SK-N-SH (cell line): ENCODE data around the gene NOP53. TPM values are rescaled to one million over a fixed set of nuclear protein-coding genes. Genes with fewer than 3 reads are reported as not detected.

ENCODE experiments used
- CTCF ChIA-PET: fragments of 300-600, 350-600 bp; formaldehyde crosslinking; extraction: SDS; loops from one replicate; lab custom pipeline; 2021; lab: Yijun Ruan, JAX
- POLR2A ChIA-PET: fragments of 350-600 bp; sonication (Branson Sonifier 250); formaldehyde crosslinking; extraction: SDS; loops from one replicate; lab custom pipeline; 2020; ENCODE audit warnings: antibody characterized with exemption, inconsistent platforms; lab: Yijun Ruan, JAX
- DNase-seq: peaks from one replicate; pipeline ENCODE4 v3.0.0; 2012
- H2AFZ ChIP-seq: fragments of 200-600 bp; sonication (generic); 2 replicates; pipeline ENCODE4 v1.8.1; 2016; ENCODE audit warnings: antibody characterized with exemption, mild to moderate bottlenecking, low read depth
- H3F3A ChIP-seq: fragments of 200-600 bp; sonication (generic); replicated peaks from 2 replicates; pipeline ENCODE3; 2016; ENCODE audit warnings: antibody characterized with exemption, mild to moderate bottlenecking; ENCODE audit not compliant: insufficient read depth
- H3K27ac ChIP-seq, 2 experiments: fragments of 200-500 bp in 1 of 2; fragments of 200-600 bp in 1 of 2; sonication (Bioruptor generic) in 1 of 2; sonication (generic), shearing (Covaris generic) in 1 of 2; 2 replicates each; pipeline versions ENCODE4 v1.5.1 to v1.6.1; 2014 to 2016; ENCODE audit warnings: low read depth in 2 of 2, inconsistent platforms in 1 of 2, low read length in 1 of 2, mild to moderate bottlenecking in 1 of 2, mixed read lengths in 1 of 2
- H3K27me3 ChIP-seq: fragments of 200-600 bp; sonication (generic), shearing (Covaris generic); 2 replicates; pipeline ENCODE4 v1.6.1; 2016; ENCODE audit warnings: mixed run types; ENCODE audit not compliant: insufficient read depth
- H3K36me3 ChIP-seq, 2 experiments: fragments of 200-500 bp in 1 of 2; fragments of 200-600 bp in 1 of 2; sonication (Bioruptor generic) in 1 of 2; sonication (generic) in 1 of 2; replicated peaks in 1 of 2; 2 replicates each; pipeline versions ENCODE3 to v1.5.1; 2014 to 2016; ENCODE audit warnings: low read length in 1 of 2, mild to moderate bottlenecking in 1 of 2; ENCODE audit not compliant: insufficient read depth in 2 of 2, control insufficient read depth in 1 of 2
- H3K4me1 ChIP-seq, 2 experiments: fragments of 200-500 bp in 1 of 2; fragments of 200-600 bp in 1 of 2; sonication (Bioruptor generic) in 1 of 2; sonication (generic), shearing (Covaris generic) in 1 of 2; 2 replicates each; pipeline versions ENCODE4 v1.5.1 to v1.6.1; 2014 to 2016; ENCODE audit warnings: low read depth in 1 of 2, low read length in 1 of 2, mixed run types in 1 of 2; ENCODE audit not compliant: insufficient read depth in 2 of 2, control insufficient read depth in 1 of 2
- H3K4me2 ChIP-seq: fragments of 200-600 bp; sonication (generic), shearing (Covaris generic); 2 replicates; pipeline ENCODE4 v1.6.1; 2017; ENCODE audit warnings: mixed run types
- H3K4me3 ChIP-seq, 2 experiments: fragments of 200-500 bp in 1 of 2; fragments of 200-600 bp in 1 of 2; sonication (Bioruptor generic) in 1 of 2; sonication (generic), shearing (Covaris generic) in 1 of 2; 2 replicates each; pipeline versions ENCODE4 v1.5.1 to v1.8.1; 2014 to 2016; ENCODE audit warnings: low read depth in 2 of 2, inconsistent platforms in 1 of 2, low read length in 1 of 2, mild to moderate bottlenecking in 1 of 2, mixed read lengths in 1 of 2, moderate library complexity in 1 of 2
- H3K79me2 ChIP-seq: fragments of 200-600 bp; sonication (generic); 2 replicates; pipeline ENCODE4 v1.8.1; 2017; ENCODE audit warnings: mild to moderate bottlenecking; ENCODE audit not compliant: insufficient read depth
- H3K9ac ChIP-seq: fragments of 200-600 bp; sonication (generic); 2 replicates; pipeline ENCODE4 v1.6.1; 2017; ENCODE audit warnings: mixed run types
- H3K9me2 ChIP-seq: fragments of 200-600 bp; sonication (generic); 2 replicates; pipeline ENCODE4 v1.6.1; 2017; ENCODE audit warnings: mixed run types
- H3K9me3 ChIP-seq: fragments of 200-600 bp; sonication (generic); 2 replicates; pipeline ENCODE4 v1.6.1; 2017; ENCODE audit warnings: mixed run types, mild to moderate bottlenecking, moderate library complexity
- H4K20me1 ChIP-seq: fragments of 200-600 bp; sonication (generic); 2 replicates; pipeline ENCODE4 v1.6.1; 2017; ENCODE audit warnings: mild to moderate bottlenecking, mixed run types; ENCODE audit not compliant: insufficient read depth
- EP300 ChIP-seq, 2 experiments: IDR thresholded peaks; 2 replicates each; pipeline versions ENCODE4 v1.4.0 to v1.6.1; 2012; ENCODE audit warnings: borderline replicate concordance in 1 of 2, low read depth in 1 of 2, low read length in 1 of 2
- FOSL2 ChIP-seq: IDR thresholded peaks from 2 replicates; pipeline ENCODE4 v1.4.0; 2012; ENCODE audit warnings: low read depth, mild to moderate bottlenecking, moderate library complexity, borderline replicate concordance
- FOXJ3 ChIP-seq: sonication (generic); formaldehyde crosslinking; IDR thresholded peaks from 2 replicates; pipeline ENCODE4 v1.5.1; 2020; ENCODE audit warnings: mild to moderate bottlenecking, missing genetic modification reagents
- FOXM1 ChIP-seq: IDR thresholded peaks from 2 replicates; pipeline ENCODE4 v1.4.0; 2012; ENCODE audit warnings: low read depth, mild to moderate bottlenecking
- GABPA ChIP-seq: IDR thresholded peaks from 2 replicates; pipeline ENCODE4 v1.4.0; 2012; ENCODE audit warnings: low read depth, mild to moderate bottlenecking
- JUND ChIP-seq: IDR thresholded peaks from 2 replicates; pipeline ENCODE4 v1.4.0; 2012
- MAX ChIP-seq: IDR thresholded peaks from 2 replicates; pipeline ENCODE4 v1.4.0; 2012; ENCODE audit warnings: low read depth
- MEF2A ChIP-seq: IDR thresholded peaks from 2 replicates; pipeline ENCODE4 v1.4.0; 2012; ENCODE audit warnings: low read depth, borderline replicate concordance
- NFIC ChIP-seq: IDR thresholded peaks from 2 replicates; pipeline ENCODE4 v1.4.0; 2012; ENCODE audit warnings: borderline replicate concordance
- NRF1 ChIP-seq: IDR thresholded peaks from 2 replicates; pipeline ENCODE4 v1.6.1; 2012; ENCODE audit warnings: low read depth, mild to moderate bottlenecking, low read length
- RXRA ChIP-seq: IDR thresholded peaks from 2 replicates; pipeline ENCODE4 v1.4.0; 2012; ENCODE audit warnings: low read depth, mild to moderate bottlenecking, borderline replicate concordance
- SIN3A ChIP-seq: IDR thresholded peaks from 2 replicates; pipeline ENCODE4 v1.6.1; 2012; ENCODE audit warnings: low read depth, mild to moderate bottlenecking, low read length, moderate library complexity, borderline replicate concordance
- TAF1 ChIP-seq: IDR thresholded peaks from 2 replicates; pipeline ENCODE4 v1.6.1; 2012; ENCODE audit warnings: low read depth, mild to moderate bottlenecking, low read length, moderate library complexity, borderline replicate concordance
- TCF12 ChIP-seq: IDR thresholded peaks from 2 replicates; pipeline ENCODE4 v1.4.0; 2012
- USF1 ChIP-seq: IDR thresholded peaks from 2 replicates; pipeline ENCODE4 v1.4.0; 2012; ENCODE audit warnings: low read depth, borderline replicate concordance
- YY1 ChIP-seq: IDR thresholded peaks from 2 replicates; pipeline ENCODE4 v1.4.0; 2012; ENCODE audit warnings: low read depth, mild to moderate bottlenecking
- WGBS: methylation state at CpG from one replicate; pipeline ENCODE4 v1.1.6; 2017; ENCODE audit warnings: low lambda C conversion rate; 5-methylcytosine and 5-hydroxymethylcytosine counted together
- polyA plus RNA-seq, 3 experiments: library from polyadenylated mRNA; depleted of rRNA; stranded (reverse); fragments of >200 nt; gene quantifications; 2 replicates each; pipeline ENCODE4 v1.2.3, GENCODE V29; 2012
- TF ChIP-seq, protein P1 (sequence below): fragments of 200-600 bp; sonication (generic); IDR thresholded peaks from 2 replicates; pipeline ENCODE4 v1.6.1; 2017; ENCODE audit warnings: antibody characterized with exemption, mild to moderate bottlenecking, moderate library complexity
- TF ChIP-seq, protein P2 (sequence below): IDR thresholded peaks from 2 replicates; pipeline ENCODE4; 2012
- TF ChIP-seq, protein P3 (sequence below): IDR thresholded peaks from 2 replicates; pipeline ENCODE4 v1.4.0; 2012; ENCODE audit warnings: low read depth, borderline replicate concordance

Gene NOP53
- polyA plus RNA-seq, 1 of the 3 experiments (the other 2 are of a cell fraction) = 275 TPM

DNA sequence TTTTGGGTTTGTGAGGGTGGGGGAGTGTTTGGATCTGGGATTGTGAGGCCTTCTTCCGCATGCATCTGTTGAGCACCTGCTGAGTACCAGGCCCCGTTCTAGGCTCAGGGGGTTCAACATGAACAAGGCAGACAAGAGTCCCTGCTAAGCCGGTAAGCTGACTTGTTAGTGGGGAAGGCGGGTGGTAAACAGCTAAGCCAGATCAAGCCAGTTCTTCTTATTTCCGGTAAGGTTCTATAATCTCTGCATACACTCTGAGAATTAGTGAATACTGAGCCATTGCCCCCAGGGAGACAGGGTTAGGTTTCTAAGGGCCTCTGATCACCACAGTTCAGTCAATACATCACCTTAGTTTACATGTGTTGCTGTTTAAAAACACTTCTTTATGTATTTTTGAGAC lies 42.0 kb upstream of the NOP53 start:
- H4K20me1 ChIP-seq = 0 out of 2 replicates have a peak, but pooled peaks cover 6% of the 10 kb centered on the region
- H3K9me2 ChIP-seq = no peaks in the 10 kb centered on the region
- no peaks in the 10 kb centered on the region for H3K27me3 ChIP-seq
- no peak overlapping the region for H3K4me2 ChIP-seq
- no peak overlapping the region for H2AFZ ChIP-seq
- no peak overlapping the region for H3K27ac ChIP-seq
- H3K9ac ChIP-seq = no peak overlapping the region
- peaks cover 10% of the 10 kb centered on the region for H3F3A ChIP-seq
- POLR2A ChIA-PET = interaction anchor here (0.6 kb wide), 1 partner anchor 274 kb away, joined by 3 read pairs; no protein-coding TSS in a partner anchor
- H3K4me3 ChIP-seq = no peak overlapping the region
- DNase-seq = no peak
- 95% methylated on average over 5 of the region's 5 CpGs for WGBS
- H3K36me3 ChIP-seq = peaks cover 16 to 22% of the 10 kb centered on the region in 2 experiments
- H3K9me3 ChIP-seq = no peaks in the 10 kb centered on the region
- no peaks in the 10 kb centered on the region; a peak in 1 of 4 replicates for H3K4me1 ChIP-seq
- no peaks in the 10 kb centered on the region for H3K79me2 ChIP-seq
- TF ChIP-seq YY1 (no peak), MAX (no peak), GABPA (no peak)
- CTCF ChIA-PET = interaction anchor here (0.6 to 23.1 kb wide), 5 partner anchors 11 to 267 kb away, joined by 3 to 475 read pairs (median 8); partner anchors contain the start of genes EHD2 and NOP53

GRCh38 chr19:47704024-47704423 lies 41.3 kb upstream of the NOP53 start:
- Histone ChIP-seq H4K20me1 (0 out of 2 replicates have a peak, but pooled peaks cover 3% of the 10 kb centered on the region), H2AFZ (no peak overlapping the region), H3K79me2 (no peaks in the 10 kb centered on the region), H3K9me3 (no peaks in the 10 kb centered on the region), H3K27me3 (no peaks in the 10 kb centered on the region), H3F3A (peaks cover 10% of the 10 kb centered on the region), H3K36me3 (peaks cover 10 to 22% of the 10 kb centered on the region in 2 experiments), H3K4me3 (no peak overlapping the region), H3K4me2 (no peak overlapping the region), H3K4me1 (no peaks in the 10 kb centered on the region; a peak in 1 of 4 replicates), H3K27ac (no peak overlapping the region), H3K9ac (no peak overlapping the region), H3K9me2 (no peaks in the 10 kb centered on the region)
- DNase-seq = no peak
- ChIA-PET CTCF (interaction anchor here (1.0 to 23.1 kb wide), 5 partner anchors 10 to 270 kb away, joined by 3 to 475 read pairs (median 46); partner anchors contain the start of genes EHD2 and NOP53), POLR2A (no interaction called here)
- TF ChIP-seq SIN3A = no peak
- TF ChIP-seq GABPA = no peak
- TF ChIP-seq, protein P1, sequence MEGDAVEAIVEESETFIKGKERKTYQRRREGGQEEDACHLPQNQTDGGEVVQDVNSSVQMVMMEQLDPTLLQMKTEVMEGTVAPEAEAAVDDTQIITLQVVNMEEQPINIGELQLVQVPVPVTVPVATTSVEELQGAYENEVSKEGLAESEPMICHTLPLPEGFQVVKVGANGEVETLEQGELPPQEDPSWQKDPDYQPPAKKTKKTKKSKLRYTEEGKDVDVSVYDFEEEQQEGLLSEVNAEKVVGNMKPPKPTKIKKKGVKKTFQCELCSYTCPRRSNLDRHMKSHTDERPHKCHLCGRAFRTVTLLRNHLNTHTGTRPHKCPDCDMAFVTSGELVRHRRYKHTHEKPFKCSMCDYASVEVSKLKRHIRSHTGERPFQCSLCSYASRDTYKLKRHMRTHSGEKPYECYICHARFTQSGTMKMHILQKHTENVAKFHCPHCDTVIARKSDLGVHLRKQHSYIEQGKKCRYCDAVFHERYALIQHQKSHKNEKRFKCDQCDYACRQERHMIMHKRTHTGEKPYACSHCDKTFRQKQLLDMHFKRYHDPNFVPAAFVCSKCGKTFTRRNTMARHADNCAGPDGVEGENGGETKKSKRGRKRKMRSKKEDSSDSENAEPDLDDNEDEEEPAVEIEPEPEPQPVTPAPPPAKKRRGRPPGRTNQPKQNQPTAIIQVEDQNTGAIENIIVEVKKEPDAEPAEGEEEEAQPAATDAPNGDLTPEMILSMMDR = no peak
- no peak for TF ChIP-seq TAF1
- TF ChIP-seq EP300 (IDR thresholded peaks at IDR 0.05; ENCODE audit: borderline replicate concordance in 1 of 2, low read depth in 1 of 2, low read length in 1 of 2) = no peak
- no peak for TF ChIP-seq FOXM1
- TF ChIP-seq NRF1 = no peak
- no peak for TF ChIP-seq RXRA
- no peak for TF ChIP-seq TCF12
- TF ChIP-seq USF1 = no peak
- TF ChIP-seq, protein P2, sequence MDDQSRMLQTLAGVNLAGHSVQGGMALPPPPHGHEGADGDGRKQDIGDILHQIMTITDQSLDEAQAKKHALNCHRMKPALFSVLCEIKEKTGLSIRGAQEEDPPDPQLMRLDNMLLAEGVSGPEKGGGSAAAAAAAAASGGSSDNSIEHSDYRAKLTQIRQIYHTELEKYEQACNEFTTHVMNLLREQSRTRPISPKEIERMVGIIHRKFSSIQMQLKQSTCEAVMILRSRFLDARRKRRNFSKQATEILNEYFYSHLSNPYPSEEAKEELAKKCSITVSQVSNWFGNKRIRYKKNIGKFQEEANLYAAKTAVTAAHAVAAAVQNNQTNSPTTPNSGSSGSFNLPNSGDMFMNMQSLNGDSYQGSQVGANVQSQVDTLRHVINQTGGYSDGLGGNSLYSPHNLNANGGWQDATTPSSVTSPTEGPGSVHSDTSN = no peak
- TF ChIP-seq, protein P3, sequence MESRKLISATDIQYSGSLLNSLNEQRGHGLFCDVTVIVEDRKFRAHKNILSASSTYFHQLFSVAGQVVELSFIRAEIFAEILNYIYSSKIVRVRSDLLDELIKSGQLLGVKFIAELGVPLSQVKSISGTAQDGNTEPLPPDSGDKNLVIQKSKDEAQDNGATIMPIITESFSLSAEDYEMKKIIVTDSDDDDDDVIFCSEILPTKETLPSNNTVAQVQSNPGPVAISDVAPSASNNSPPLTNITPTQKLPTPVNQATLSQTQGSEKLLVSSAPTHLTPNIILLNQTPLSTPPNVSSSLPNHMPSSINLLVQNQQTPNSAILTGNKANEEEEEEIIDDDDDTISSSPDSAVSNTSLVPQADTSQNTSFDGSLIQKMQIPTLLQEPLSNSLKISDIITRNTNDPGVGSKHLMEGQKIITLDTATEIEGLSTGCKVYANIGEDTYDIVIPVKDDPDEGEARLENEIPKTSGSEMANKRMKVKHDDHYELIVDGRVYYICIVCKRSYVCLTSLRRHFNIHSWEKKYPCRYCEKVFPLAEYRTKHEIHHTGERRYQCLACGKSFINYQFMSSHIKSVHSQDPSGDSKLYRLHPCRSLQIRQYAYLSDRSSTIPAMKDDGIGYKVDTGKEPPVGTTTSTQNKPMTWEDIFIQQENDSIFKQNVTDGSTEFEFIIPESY = no peak
- no peak for TF ChIP-seq NFIC
- no peak for TF ChIP-seq MEF2A
- TF ChIP-seq JUND = no peak
- no peak for TF ChIP-seq FOXJ3 (CRISPR knock-in tag)
- no peak for TF ChIP-seq FOSL2
- WGBS = 93% methylated on average over 11 of the region's 11 CpGs
